Heart left ventricle (tissue), 13 donors: ENCODE results near the gene TEP1.

Experiments used
- POLR2A ChIP-seq, 2 donors: fragments of 450-650 bp; IDR thresholded peaks; one replicate each; pipeline ENCODE4 v1.6.1; 2017; ENCODE audit warnings: antibody characterized with exemption in 2 of 2, mild to moderate bottlenecking in 2 of 2, moderate library complexity in 2 of 2
- TF ChIP-seq, protein P1 (sequence below), 12 donors: fragments of 200-600 bp; sonication (generic) in 4 of 12; IDR thresholded peaks; one replicate each; pipeline versions ENCODE4 v1.5.0 to v1.8.0; 2018 to 2022; ENCODE audit warnings: antibody characterized with exemption in 12 of 12, mild to moderate bottlenecking in 5 of 12
- donor health status: ischemic (EF 13 %, LVEDD 7.1; RV severe dilation, severe dysfunction).
- donor health status: DM: no; HTN: yes; CAD: no.
- donor health status: DM: no; HTN: no; CAD: no.
- donor health status: ischemic (EF 25% LVEDD 6.9; RV normal size, moderate dysfunction).
- donor health status: ischemic (EF 25% LVEDD 5.7; RV mildly dilated, moderate dysfunction).
- donor health status: ischemic (EF 35%, LVEDD 5.7; RV mildly dilated, moderate dysfunction).
- donor health status: nonischemic (EF 11% LVEDD 7.7; RV severe dilation, severe dysfunction).
- donor health status: DM: yes; HTN: yes; CAD: no.
- donor health status: PGD.
- donor health status: ischemic (EF 29% LVEDD 5.4; RV normal size, mild dysfunction).
- donor health status: nonischemic (EF 23%, LVEDD 6.1; RV moderate dilation, normal function).

DNA sequence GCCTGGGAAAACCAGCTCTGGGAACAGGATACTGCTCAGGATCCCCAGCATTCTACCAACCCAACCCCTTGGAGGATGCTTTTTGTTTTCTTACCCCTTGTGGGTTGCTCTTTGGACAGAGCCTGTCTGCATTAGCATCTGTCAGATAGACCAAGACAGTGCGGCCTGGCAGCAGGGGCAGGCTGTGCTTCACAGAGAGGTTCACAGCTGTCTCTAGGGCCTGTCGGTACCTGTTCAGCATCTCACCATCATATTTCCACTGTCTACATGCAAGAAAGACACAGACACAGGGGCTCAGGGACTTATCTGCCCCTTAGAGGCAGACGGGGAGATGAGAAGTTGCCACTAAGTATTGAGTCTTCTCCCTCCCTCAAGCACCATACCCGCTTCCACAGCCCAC is 21.8 kb downstream of the TEP1 start:
- TF ChIP-seq POLR2A (IDR thresholded peaks at IDR 0.05): no peak
- TF ChIP-seq, protein P1, sequence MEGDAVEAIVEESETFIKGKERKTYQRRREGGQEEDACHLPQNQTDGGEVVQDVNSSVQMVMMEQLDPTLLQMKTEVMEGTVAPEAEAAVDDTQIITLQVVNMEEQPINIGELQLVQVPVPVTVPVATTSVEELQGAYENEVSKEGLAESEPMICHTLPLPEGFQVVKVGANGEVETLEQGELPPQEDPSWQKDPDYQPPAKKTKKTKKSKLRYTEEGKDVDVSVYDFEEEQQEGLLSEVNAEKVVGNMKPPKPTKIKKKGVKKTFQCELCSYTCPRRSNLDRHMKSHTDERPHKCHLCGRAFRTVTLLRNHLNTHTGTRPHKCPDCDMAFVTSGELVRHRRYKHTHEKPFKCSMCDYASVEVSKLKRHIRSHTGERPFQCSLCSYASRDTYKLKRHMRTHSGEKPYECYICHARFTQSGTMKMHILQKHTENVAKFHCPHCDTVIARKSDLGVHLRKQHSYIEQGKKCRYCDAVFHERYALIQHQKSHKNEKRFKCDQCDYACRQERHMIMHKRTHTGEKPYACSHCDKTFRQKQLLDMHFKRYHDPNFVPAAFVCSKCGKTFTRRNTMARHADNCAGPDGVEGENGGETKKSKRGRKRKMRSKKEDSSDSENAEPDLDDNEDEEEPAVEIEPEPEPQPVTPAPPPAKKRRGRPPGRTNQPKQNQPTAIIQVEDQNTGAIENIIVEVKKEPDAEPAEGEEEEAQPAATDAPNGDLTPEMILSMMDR (IDR thresholded peaks at IDR 0.05): no peak
